Tracheal epithelial cell (primary cell): ENCODE measurements around the gene NOCT. TPM values are rescaled to one million over a fixed set of nuclear protein-coding genes. Genes with fewer than 3 reads are reported as not detected.

Experiments used
- total RNA-seq: library from RNA; depleted of rRNA; stranded (reverse); fragments of >200 nt; gene quantifications from 2 replicates; pipeline ENCODE4 v1.2.1, GENCODE V29; 2014

The NOCT gene, protein sequence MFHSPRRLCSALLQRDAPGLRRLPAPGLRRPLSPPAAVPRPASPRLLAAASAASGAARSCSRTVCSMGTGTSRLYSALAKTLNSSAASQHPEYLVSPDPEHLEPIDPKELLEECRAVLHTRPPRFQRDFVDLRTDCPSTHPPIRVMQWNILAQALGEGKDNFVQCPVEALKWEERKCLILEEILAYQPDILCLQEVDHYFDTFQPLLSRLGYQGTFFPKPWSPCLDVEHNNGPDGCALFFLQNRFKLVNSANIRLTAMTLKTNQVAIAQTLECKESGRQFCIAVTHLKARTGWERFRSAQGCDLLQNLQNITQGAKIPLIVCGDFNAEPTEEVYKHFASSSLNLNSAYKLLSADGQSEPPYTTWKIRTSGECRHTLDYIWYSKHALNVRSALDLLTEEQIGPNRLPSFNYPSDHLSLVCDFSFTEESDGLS
- total RNA-seq, result 6.6 and 62.4 TPM in 2 replicates

DNA sequence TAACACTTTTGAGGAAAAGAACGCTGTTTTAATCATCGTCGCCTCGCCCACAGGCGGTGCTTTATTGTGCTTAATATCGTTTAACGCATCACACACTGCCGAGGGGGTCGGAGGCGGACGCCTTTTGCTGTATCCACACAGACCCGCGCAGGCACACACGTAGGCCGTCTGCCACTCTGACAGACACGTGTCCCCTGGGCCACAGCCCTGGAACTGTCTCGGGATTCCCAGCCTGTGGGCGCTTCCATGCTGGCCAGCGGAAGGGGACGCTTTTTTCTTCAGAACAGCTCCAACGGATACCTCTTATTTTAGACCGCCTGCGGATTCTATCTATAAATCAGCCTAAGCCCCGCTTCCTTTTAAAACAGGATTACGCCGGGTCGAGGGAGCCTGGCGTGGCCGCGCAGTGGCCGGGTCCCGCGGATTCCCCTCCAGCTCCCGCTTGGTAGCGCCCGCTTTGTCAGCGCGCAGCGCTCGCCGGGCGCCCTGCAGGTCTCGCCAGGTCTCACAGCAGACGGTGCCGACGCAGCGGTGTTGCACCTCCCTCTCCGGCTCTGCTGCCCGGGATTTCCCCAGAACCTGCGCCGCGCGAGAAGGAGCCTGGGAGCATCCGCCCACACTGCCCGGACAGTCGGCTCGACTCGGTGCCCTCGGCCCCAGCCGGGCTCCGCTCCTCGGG is at the start of gene NOCT:
Gene NOCT, plus strand, starts transcription at position 513 of the 679 bp plus-strand sequence. CDS start 201 bp downstream, outside the sequence.

Other genes starting within 250 kb of the NOCT start
- 21.7 and 29.6 TPM in 2 replicates for gene ELF2, start 161.4 kb downstream of the NOCT start, total RNA-seq